HepG2 (cell line): Measurements from ENCODE around the gene NEK7. TPM values are rescaled to one million over a fixed set of nuclear protein-coding genes. Genes with fewer than 3 reads are reported as not detected.
A peak's percentile ranks its signal among the peaks of the same experiment; 100 is the strongest.

Experiments used
- ATAC-seq: fragments of 200-7000 bp; cut with Tn5 transposase; 3 replicates; pipeline ENCODE4 v1.9.1; 2020; ENCODE audit warnings: mild to moderate bottlenecking, moderate library complexity
- BruUV-seq: library from RNA; stranded (reverse); fragments of 400-500 nt; replicated peaks from 2 replicates; lab custom pipeline; 2021; lab: Mats Ljungman, UMichigan
- CTCF ChIA-PET: fragments of 300-600 bp; formaldehyde crosslinking; extraction: SDS; loops from one replicate; lab custom pipeline; 2021; ENCODE audit warnings: low total read pairs, inconsistent platforms, low intra/inter-chr PET ratio; lab: Yijun Ruan, JAX
- POLR2A ChIA-PET: fragments of 350-600 bp; sonication (Branson Sonifier 250); formaldehyde crosslinking; loops from one replicate; lab custom pipeline; 2020; ENCODE audit warnings: antibody characterized with exemption, inconsistent platforms; lab: Yijun Ruan, JAX
- DNase-seq: peaks from one replicate; pipeline ENCODE4 v3.0.0-alpha.2; 2015; ENCODE audit warnings: low spot score
- FAIRE-seq: peaks from 3 replicates; lab custom pipeline; 2011; peaks lifted over from hg19 to GRCh38; lab: Jason Lieb, UNC
- H2AFZ ChIP-seq: one replicate; pipeline ENCODE4 v1.6.1; 2011; ENCODE audit warnings: low read length, inconsistent platforms
- H3K27ac ChIP-seq: fragments of 300-600 bp; 3 replicates; pipeline ENCODE4 v1.8.0; 2011; ENCODE audit warnings: mixed run types, mild to moderate bottlenecking, mixed read lengths, low read length, inconsistent platforms; ENCODE audit not compliant: insufficient read depth; ENCODE audit errors: extremely low read length
- H3K27me3 ChIP-seq, 2 experiments: fragments of 200-600 bp in 1 of 2; 2 replicates in 1 of 2; 3 replicates in 1 of 2; pipeline versions ENCODE4 v1.6.0 to v1.8.0; 2011; ENCODE audit warnings: low read length in 2 of 2, mild to moderate bottlenecking in 2 of 2, moderate library complexity in 2 of 2, inconsistent platforms in 1 of 2; ENCODE audit not compliant: insufficient read depth in 2 of 2, control insufficient read depth in 1 of 2
- H3K36me3 ChIP-seq, 2 experiments: fragments of 200-600 bp in 1 of 2; replicated peaks in 1 of 2; 2 replicates in 1 of 2; 3 replicates in 1 of 2; pipeline versions ENCODE4 v1.5.1 to v1.8.0; 2011; ENCODE audit warnings: low read length in 2 of 2, inconsistent platforms in 1 of 2; ENCODE audit not compliant: insufficient read depth in 2 of 2, control insufficient read depth in 1 of 2
- H3K4me1 ChIP-seq: 2 replicates; pipeline ENCODE4 v1.5.1; 2012; ENCODE audit warnings: low read length, inconsistent platforms; ENCODE audit not compliant: insufficient read depth
- H3K4me2 ChIP-seq: 2 replicates; pipeline ENCODE4 v1.6.0; 2011; ENCODE audit warnings: low read depth, low read length, inconsistent platforms
- H3K4me3 ChIP-seq, 3 experiments: fragments of 200-600 bp in 1 of 3; sonication (generic), shearing (Covaris generic) in 1 of 3; replicated peaks in 1 of 3; 2 replicates each; pipeline ENCODE4 v1.5.1; 2011 to 2016; ENCODE audit warnings: low read length in 3 of 3, inconsistent platforms in 2 of 3, low read depth in 2 of 3, mild to moderate bottlenecking in 2 of 3, control low read depth in 1 of 3, mixed read lengths in 1 of 3; ENCODE audit not compliant: insufficient read depth in 1 of 3
- H3K79me2 ChIP-seq: one replicate; pipeline ENCODE4 v1.6.1; 2011; ENCODE audit warnings: low read length, inconsistent platforms; ENCODE audit not compliant: insufficient read depth
- H3K9ac ChIP-seq: 2 replicates; pipeline ENCODE4 v1.6.0; 2011; ENCODE audit warnings: mild to moderate bottlenecking, low read depth, low read length, inconsistent platforms; ENCODE audit not compliant: insufficient read depth
- H3K9me3 ChIP-seq: 2 replicates; pipeline ENCODE4 v1.5.1; 2012; ENCODE audit warnings: mild to moderate bottlenecking, low read length
- H4K20me1 ChIP-seq: 2 replicates; pipeline ENCODE4 v1.6.0; 2011; ENCODE audit warnings: inconsistent platforms, mild to moderate bottlenecking, low read length, moderate library complexity; ENCODE audit not compliant: insufficient read depth
- KAT7 ChIP-seq: IDR thresholded peaks from 2 replicates; pipeline ENCODE4 v1.6.1; 2018; ENCODE audit warnings: borderline replicate concordance, missing compliant biosample characterization
- RXRB ChIP-seq: IDR thresholded peaks from 2 replicates; pipeline ENCODE4 v1.6.1; 2016; ENCODE audit warnings: borderline replicate concordance, missing genetic modification reagents, missing compliant biosample characterization
- TRIM22 ChIP-seq: fragments of 450-650 bp; IDR thresholded peaks from 2 replicates; pipeline ENCODE4 v1.6.1; 2017
- TSC22D2 ChIP-seq: sonication (generic); formaldehyde crosslinking; IDR thresholded peaks from 2 replicates; pipeline ENCODE4 v1.5.1; 2020; ENCODE audit warnings: missing genetic modification reagents, mild to moderate bottlenecking, borderline replicate concordance
- ZBED4 ChIP-seq: sonication (generic); formaldehyde crosslinking; IDR thresholded peaks from 2 replicates; pipeline ENCODE4 v1.4.0; 2020; ENCODE audit warnings: missing genetic modification reagents, borderline replicate concordance
- ZNF121 ChIP-seq: sonication (generic); formaldehyde crosslinking; IDR thresholded peaks from 2 replicates; pipeline ENCODE4 v1.5.0; 2020; ENCODE audit warnings: mild to moderate bottlenecking, missing genetic modification reagents
- WGBS: methylation state at CpG from one replicate; pipeline ENCODE4 v1.1.6; 2017; ENCODE audit warnings: low lambda C conversion rate; 5-methylcytosine and 5-hydroxymethylcytosine counted together
- in situ Hi-C: cut with HindIII; loops from 2 replicates; pipeline ENCODE4 v1.10.0; 2017; ENCODE audit warnings: low pct_unique_long_range_greater_than_20kb; ENCODE audit not compliant: extremely low pct_ligation_motif_present
- intact Hi-C: fragments of 100-400 bp; cut with micrococcal nuclease; formaldehyde crosslinking; loops from one replicate; pipeline ENCODE4 v1.10.0; 2022; ENCODE audit not compliant: unreplicated experiment
- polyA plus RNA-seq, 8 experiments: library from polyadenylated mRNA; depleted of rRNA in 3 of 8; stranded (reverse) in 7 of 8; unstranded in 1 of 8; fragments of >200 nt; fragmentation: Illumina TruSeq in 4 of 8; extraction: Trizol in 4 of 8; gene quantifications; 2 replicates each; pipeline versions ENCODE4 v1.2.1 to v1.2.3, GENCODE V29; 2011 to 2016; ENCODE audit warnings: low read depth in 4 of 8, missing spikeins in 1 of 8, mixed read lengths in 1 of 8; ENCODE audit not compliant: insufficient read depth in 1 of 8
- total RNA-seq, 5 experiments: library from RNA; depleted of rRNA; stranded (reverse); fragments of >200 nt; fragmentation: Illumina TruSeq; extraction: Trizol; gene quantifications; 2 replicates each; pipeline ENCODE4 v1.2.3, GENCODE V29; 2016; ENCODE audit warnings: low read depth in 1 of 5

Gene NEK7
- total and polyA plus RNA-seq, 2 of the 13 experiments (the other 11 are each of a cell fraction or from before 2014, with no cell fraction given) = 18.1 to 19.2 TPM

GRCh38 chr1:198183605-198184004 lies 26.8 kb downstream of the NEK7 start (continued):
- no peak for TF ChIP-seq ZBED4 (CRISPR knock-in tag)
- TF ChIP-seq TSC22D2 (CRISPR knock-in tag) = no peak
- TF ChIP-seq, all 625 proteins: peak for 0

GRCh38 chr1:198184516-198184915 lies 27.7 kb downstream of the NEK7 start:
- Histone ChIP-seq H3K9me3 (no peaks in the 10 kb centered on the region), H3K4me3 (no peak overlapping the region), H2AFZ (no peak overlapping the region), H3K9ac (no peak overlapping the region), H3K36me3 (no peaks in the 10 kb centered on the region), H3K27me3 (no peaks in the 10 kb centered on the region), H3K4me1 (no peaks in the 10 kb centered on the region), H3K79me2 (peaks cover 29% of the 10 kb centered on the region), H4K20me1 (no peaks in the 10 kb centered on the region), H3K27ac (no peak overlapping the region), H3K4me2 (no peak overlapping the region)
- CTCF ChIA-PET = no interaction called here
- POLR2A ChIA-PET = no interaction called here
- no TSS peak for BruUV-seq
- no peak for TF ChIP-seq RXRB (CRISPR knock-in tag)
- peak; percentile 83 for TF ChIP-seq ZNF121 (CRISPR knock-in tag)
- TF ChIP-seq KAT7 (CRISPR knock-in tag) = no peak
- TF ChIP-seq TRIM22 = no peak
- intact Hi-C loops = no loop called here
- no peak for ATAC-seq
- WGBS = 95% methylated on average over 4 of the region's 4 CpGs
- no peak for FAIRE-seq
- in situ Hi-C loops = no loop called here
- DNase-seq = no peak
